Cardiac muscle cell (in vitro differentiated cells and primary cell): ENCODE measurements around the gene NTN5. TPM values are rescaled to one million over a fixed set of nuclear protein-coding genes. Genes with fewer than 3 reads are reported as not detected.
"Not testable (repeated sequence)": the region's sequence is repeated elsewhere in the genome, so short reads cannot be mapped to it uniquely, and the experiment has no call there.

Experiments used
- DNase-seq, 2 donors: peaks; one replicate each; pipeline versions ENCODE4 v3.0.0 to v3.0.0-alpha.2; 2010 to 2017; ENCODE audit warnings: low read depth in 1 of 2, low spot score in 1 of 2
- H3K27ac ChIP-seq: fragments of 200-600 bp; sonication (generic); 2 replicates; pipeline ENCODE4 v1.5.1; 2016
- H3K27me3 ChIP-seq: fragments of 200-600 bp; sonication (generic); 2 replicates; pipeline ENCODE4 v1.6.0; 2016; ENCODE audit warnings: control low read depth
- H3K36me3 ChIP-seq: fragments of 200-600 bp; sonication (generic); 2 replicates; pipeline ENCODE4 v1.5.1; 2016; ENCODE audit warnings: control low read depth
- H3K4me1 ChIP-seq: fragments of 200-600 bp; sonication (generic); 2 replicates; pipeline ENCODE4 v1.8.1; 2017; ENCODE audit warnings: low read depth, mild to moderate bottlenecking, mixed run types
- H3K4me3 ChIP-seq: fragments of 200-600 bp; sonication (generic); 2 replicates; pipeline ENCODE4 v1.5.1; 2016; ENCODE audit warnings: mild to moderate bottlenecking
- H3K9me3 ChIP-seq: fragments of 200-600 bp; sonication (generic); 2 replicates; pipeline ENCODE4 v1.5.1; 2017; ENCODE audit warnings: low read depth, mild to moderate bottlenecking, control low read depth
- CTCF ChIP-seq: IDR thresholded peaks from 2 replicates; pipeline ENCODE4 v1.5.1; 2012; ENCODE audit warnings: low read depth, mild to moderate bottlenecking, low read length
- polyA plus RNA-seq: library from polyadenylated mRNA; unstranded; fragments of >200 nt; fragmentation: Nextera tagmentation; extraction: Ambion mirVana; gene quantifications from 2 replicates; pipeline ENCODE4 v1.2.1, GENCODE V29; 2016
- total RNA-seq: library from RNA; depleted of rRNA; stranded (reverse); fragments of >200 nt; gene quantifications from 2 replicates; pipeline ENCODE4 v1.2.3, GENCODE V29; 2016

Gene NTN5
- total and polyA plus RNA-seq, 2 experiments from 2014 or later, result 4.1 TPM; not detected in 1

GRCh38 chr19:48661711-48662090, 11.1 kb downstream of the NTN5 start:
- H3K36me3 ChIP-seq, result no peaks in the 10 kb centered on the region
- no peaks in the 10 kb centered on the region for H3K4me1 ChIP-seq
- DNase-seq, result no peak
- no peaks in the 10 kb centered on the region for H3K9me3 ChIP-seq
- no peaks in the 10 kb centered on the region for H3K27me3 ChIP-seq
- H3K27ac ChIP-seq, result no peak overlapping the region
- H3K4me3 ChIP-seq, result no peak overlapping the region
- no peak for TF ChIP-seq CTCF

GRCh38 chr19:48660852-48661710, 11.7 kb downstream of the NTN5 start:
- no peaks in the 10 kb centered on the region for H3K36me3 ChIP-seq
- no peak overlapping the region for H3K27ac ChIP-seq
- peak; percentile 78 to 91 for DNase-seq
- H3K27me3 ChIP-seq, result no peaks in the 10 kb centered on the region
- no peak for TF ChIP-seq CTCF
- no peaks in the 10 kb centered on the region for H3K4me1 ChIP-seq
- no peaks in the 10 kb centered on the region for H3K9me3 ChIP-seq
- no peak overlapping the region for H3K4me3 ChIP-seq

- H3K27me3 ChIP-seq, result no peaks in the 10 kb centered on the region
- no peak overlapping the region for H3K27ac ChIP-seq
- H3K4me1 ChIP-seq, result no peaks in the 10 kb centered on the region
- no peak for TF ChIP-seq CTCF
- no peaks in the 10 kb centered on the region for H3K36me3 ChIP-seq
- no peak overlapping the region for H3K4me3 ChIP-seq
- no peak for DNase-seq
- no peaks in the 10 kb centered on the region for H3K9me3 ChIP-seq
These were observed 13.0 kb downstream of the NTN5 start for GRCh38 chr19:48659768-48660167.

GRCh38 chr19:48658483-48658882, 14.3 kb downstream of the NTN5 start:
- no peaks in the 10 kb centered on the region for H3K9me3 ChIP-seq

GRCh38 chr19:48657828-48658227, 15.0 kb downstream of the NTN5 start:
- not testable (repeated sequence) for H3K9me3 ChIP-seq, H3K36me3 ChIP-seq, H3K27me3 ChIP-seq, H3K4me1 ChIP-seq, DNase-seq, H3K4me3 ChIP-seq, H3K27ac ChIP-seq

More at GRCh38 chr19:48658483-48658882, 14.3 kb downstream of the NTN5 start:
- DNase-seq, result no peak
- Histone ChIP-seq H3K4me1 (no peaks in the 10 kb centered on the region), H3K4me3 (no peak overlapping the region), H3K36me3 (no peaks in the 10 kb centered on the region), H3K27me3 (no peaks in the 10 kb centered on the region), H3K27ac (no peak overlapping the region)
- no peak for TF ChIP-seq CTCF

- Histone ChIP-seq H3K27ac (no peak overlapping the region), H3K4me1 (no peaks in the 10 kb centered on the region), H3K9me3 (no peaks in the 10 kb centered on the region), H3K27me3 (no peaks in the 10 kb centered on the region), H3K4me3 (no peak overlapping the region), H3K36me3 (no peaks in the 10 kb centered on the region)
- no peak for TF ChIP-seq CTCF
- peak in 1 of 2 donors; percentile 76 for DNase-seq
These were observed 15.9 kb downstream of the NTN5 start for GRCh38 chr19:48656840-48657474.
